ENCODE results near the gene PBX1.

GRCh38 chr1:164801246-164801731 is 242.3 kb downstream of the PBX1 start:
- TF ChIP-seq CTCF (optimal IDR thresholded peaks at IDR 0.05 in 1 of 3, IDR thresholded peaks at IDR 0.05 in 1 of 3, conservative IDR thresholded peaks at IDR 0.05 in 1 of 3; ENCODE audit: extremely low read depth in 1 of 3, insufficient read depth in 2 of 3, low read length in 3 of 3) = no peak
- no peak for TF ChIP-seq EZH2 (IDR thresholded peaks at IDR 0.05; ENCODE audit: low read length)
